ENCODE measurements around the gene EPM2AIP1. TPM values are rescaled to one million over a fixed set of nuclear protein-coding genes. Genes with fewer than 3 reads are reported as not detected.

EPM2AIP1 gene
- total and polyA plus RNA-seq, 2 donors (not counting 3 experiments of a cell fraction or from before 2014, with no cell fraction given): 5.4 to 15.1 TPM

- DNase-seq (ENCODE audit: low read depth, low spot score): no peak
- H3K79me2 ChIP-seq (ENCODE audit: control insufficient read depth, insufficient read depth, low read length): no peaks in the 10 kb centered on the region
- H3K9me1 ChIP-seq (replicated peaks; ENCODE audit: control insufficient read depth, extremely low read depth, insufficient read depth, low read length): no peaks in the 10 kb centered on the region
- H2AFZ ChIP-seq (ENCODE audit: low read depth, low read length): peak overlapping the region; percentile 96
- H3K27me3 ChIP-seq (ENCODE audit: control insufficient read depth in 2 of 2, insufficient read depth in 2 of 2, low read length in 2 of 2): peaks cover 1 to 3% of the 10 kb centered on the region in 2 experiments
- H3K4me3 ChIP-seq (replicated peaks in 1 of 3; ENCODE audit: insufficient read depth in 1 of 3, low read depth in 1 of 3, low read length in 3 of 3): peak overlapping the region in 1 of 3 experiments; percentile 69
- no peak for TF ChIP-seq GATA2 (IDR thresholded peaks at IDR 0.05; ENCODE audit: insufficient read depth, insufficient read length, low read depth, low read length)
- TF ChIP-seq POLR2AphosphoS5 (IDR thresholded peaks at IDR 0.05; ENCODE audit: insufficient read depth, low read depth, low read length): no peak
- TF ChIP-seq CTCF (IDR thresholded peaks at IDR 0.05; ENCODE audit: extremely low read depth in 1 of 2, insufficient read depth in 1 of 2, low read depth in 1 of 2, low read length in 2 of 2): no peak
- no peak for TF ChIP-seq MYC (IDR thresholded peaks at IDR 0.05; ENCODE audit: low read depth, low read length)
- no peak for TF ChIP-seq FOS (IDR thresholded peaks at IDR 0.05; ENCODE audit: borderline replicate concordance, insufficient read depth, low read length)
- no peak for TF ChIP-seq JUN (IDR thresholded peaks at IDR 0.05; ENCODE audit: borderline replicate concordance, insufficient read depth, insufficient read length, low read depth)
- no peak for TF ChIP-seq EZH2 (IDR thresholded peaks at IDR 0.05; ENCODE audit: borderline replicate concordance, low read depth, low read length, severe bottlenecking)
- no peak for TF ChIP-seq POLR2A (IDR thresholded peaks at IDR 0.05; ENCODE audit: low read depth, low read length)
- ChIA-PET CTCF (interaction anchor here (1.1 to 3.5 kb wide), 3 partner anchors 13 to 73 kb away, joined by 3 to 19 read pairs (median 6); no protein-coding TSS in a partner anchor), POLR2A (no interaction called here)
- BruUV-seq (replicated peaks): no TSS peak
- no peak overlapping the region for H3K27ac ChIP-seq (ENCODE audit: insufficient read depth, low read depth, low read length)
- peak overlapping the region; percentile 98 for H3K4me2 ChIP-seq (ENCODE audit: insufficient read depth, low read length)
- H3K9ac ChIP-seq (replicated peaks; ENCODE audit: extremely low read depth, insufficient read depth, low read length): no peak overlapping the region
- H3K9me3 ChIP-seq (replicated peaks; ENCODE audit: control insufficient read depth, insufficient read depth, low read length): no peaks in the 10 kb centered on the region
- H3K4me1 ChIP-seq (ENCODE audit: control insufficient read depth, extremely low read depth, insufficient read depth, low read length): peaks cover 12% of the 10 kb centered on the region
- FAIRE-seq: no peak
- no peaks in the 10 kb centered on the region for H4K20me1 ChIP-seq (replicated peaks; ENCODE audit: control insufficient read depth, extremely low read depth, insufficient read depth, low read length)
- dilution Hi-C loops (cut with MboI; ENCODE audit: extremely low pct_ligation_motif_present, low sequenced_read_pairs): no loop called here
- intact Hi-C loops (cut with micrococcal nuclease): loop anchor here (2.0 kb wide), 2 partner anchors 37 to 47 kb away; partner anchors contain the start of genes EPM2AIP1 and MLH1
- no peaks in the 10 kb centered on the region for H3K36me3 ChIP-seq (ENCODE audit: control insufficient read depth in 2 of 2, extremely low read depth in 1 of 2, insufficient read depth in 2 of 2, low read length in 2 of 2)
Measured at GRCh38 chr3:36945333-36945980, 47.5 kb downstream of the EPM2AIP1 start.
